ENCODE measurements around the gene SLC24A1. TPM values are rescaled to one million over a fixed set of nuclear protein-coding genes. Genes with fewer than 3 reads are reported as not detected.

Gene SLC24A1
- total and polyA plus RNA-seq, 10 of the 15 experiments (the other 5 are each of a cell fraction or from before 2014, with no cell fraction given): 1.4 to 5.8 (median 3.3) TPM

DNA sequence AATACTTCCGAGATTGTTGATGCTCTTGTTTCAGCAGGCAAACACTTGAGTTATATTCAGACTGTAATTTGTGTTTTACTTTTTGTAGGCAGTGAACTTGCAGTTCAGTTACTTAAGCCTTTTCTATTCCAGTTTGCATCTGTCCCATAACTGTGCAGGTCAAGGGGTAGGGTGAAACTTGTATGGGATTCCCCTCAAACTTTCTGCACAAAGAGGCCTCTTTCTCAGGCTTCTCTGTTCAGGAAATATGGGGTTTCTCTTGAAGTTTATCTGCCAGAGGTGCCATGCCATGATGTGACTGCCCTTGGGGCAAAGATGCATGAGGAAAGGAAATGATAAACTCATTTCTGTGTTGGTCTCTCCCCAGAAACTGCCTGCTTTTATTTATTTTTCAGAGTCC, 66.7 kb downstream of the SLC24A1 start:
- ATAC-seq (peak; percentile 76), FAIRE-seq (no peak), DNase-seq (ENCODE audit: low read depth, low spot score) (peak; percentile 32)
- Histone ChIP-seq H3K79me2 (ENCODE audit: control insufficient read depth, insufficient read depth, low read length) (no peaks in the 10 kb centered on the region), H3K9ac (ENCODE audit: control insufficient read depth, insufficient read depth, low read length) (no peak overlapping the region; the same call in 1 of the 2 replicates), H3K36me3 (ENCODE audit: control insufficient read depth in 2 of 2, insufficient read depth in 2 of 2, low read length in 1 of 2) (peaks cover 2 to 31% of the 10 kb centered on the region in 2 experiments; a peak in 3 of 4 replicates), H3K27me3 (replicated peaks in 1 of 2; ENCODE audit: control insufficient read depth in 2 of 2, insufficient read depth in 2 of 2, low read length in 1 of 2) (no peaks in the 10 kb centered on the region), H3K4me3 (no peak overlapping the region), H4K20me1 (ENCODE audit: control insufficient read depth, insufficient read depth) (no peaks in the 10 kb centered on the region), H3K27ac (ENCODE audit: control insufficient read depth, insufficient read depth) (peak overlapping the region; percentile 18; the same call in 1 of the 2 replicates), H3K4me2 (ENCODE audit: control insufficient read depth, insufficient read depth) (no peak overlapping the region), H2AFZ (ENCODE audit: control insufficient read depth, low read depth, low read length) (no peak overlapping the region), H3K9me3 (replicated peaks; ENCODE audit: control insufficient read depth, insufficient read depth, low read length) (peaks cover 8% of the 10 kb centered on the region), H3K4me1 (ENCODE audit: control insufficient read depth, insufficient read depth, low read length) (peaks cover 19% of the 10 kb centered on the region)
- WGBS (ENCODE audit: insufficient coverage, insufficient replicate concordance, low lambda C conversion rate, missing lambda C conversion rate): 91% methylated on average over 1 of the region's 1 CpG
- RAD21 ChIA-PET (ENCODE audit: unreplicated experiment): interaction anchor here (0.6 kb wide), 1 partner anchor 41 kb away, joined by 4 read pairs; no protein-coding TSS in a partner anchor
- CTCF ChIA-PET: interaction anchor here (0.6 to 3.2 kb wide), 2 partner anchors 34 to 49 kb away, joined by 3 to 11 read pairs; no protein-coding TSS in a partner anchor
- BruUV-seq (replicated peaks): no TSS peak
- intact Hi-C loops (cut with micrococcal nuclease; ENCODE audit: unreplicated experiment): no loop called here
- in situ Hi-C loops (cut with MboI): no loop called here
- SMC1A ChIA-PET (ENCODE audit: uncharacterized antibody, unreplicated experiment): interaction anchor here (0.9 kb wide), 1 partner anchor 10 kb away, joined by 3 read pairs; no protein-coding TSS in a partner anchor
- POLR2A ChIA-PET: no interaction called here
- TF ChIP-seq STAT3 (IDR thresholded peaks at IDR 0.05; ENCODE audit: low read depth, low read length) (no peak), KDM1A (IDR thresholded peaks at IDR 0.05; ENCODE audit: borderline replicate concordance) (no peak), SIX5 (IDR thresholded peaks at IDR 0.05; ENCODE audit: low read depth, low read length, severe bottlenecking) (no peak), HDAC2 (IDR thresholded peaks at IDR 0.05) (no peak), CBX3 (IDR thresholded peaks at IDR 0.05; ENCODE audit: borderline replicate concordance, low read depth) (no peak), MXI1 (IDR thresholded peaks at IDR 0.05; ENCODE audit: low read depth, low read length) (no peak), POLR2AphosphoS2 (IDR thresholded peaks at IDR 0.05; ENCODE audit: low read depth, low read length) (no peak), STAT1 (conservative IDR thresholded peaks at IDR 0.05) (no peak), POU2F2 (IDR thresholded peaks at IDR 0.05; ENCODE audit: borderline replicate concordance, low read depth, low read length) (no peak), SMAD5 (IDR thresholded peaks at IDR 0.05; ENCODE audit: low read depth) (no peak)
- TF ChIP-seq, protein P1, sequence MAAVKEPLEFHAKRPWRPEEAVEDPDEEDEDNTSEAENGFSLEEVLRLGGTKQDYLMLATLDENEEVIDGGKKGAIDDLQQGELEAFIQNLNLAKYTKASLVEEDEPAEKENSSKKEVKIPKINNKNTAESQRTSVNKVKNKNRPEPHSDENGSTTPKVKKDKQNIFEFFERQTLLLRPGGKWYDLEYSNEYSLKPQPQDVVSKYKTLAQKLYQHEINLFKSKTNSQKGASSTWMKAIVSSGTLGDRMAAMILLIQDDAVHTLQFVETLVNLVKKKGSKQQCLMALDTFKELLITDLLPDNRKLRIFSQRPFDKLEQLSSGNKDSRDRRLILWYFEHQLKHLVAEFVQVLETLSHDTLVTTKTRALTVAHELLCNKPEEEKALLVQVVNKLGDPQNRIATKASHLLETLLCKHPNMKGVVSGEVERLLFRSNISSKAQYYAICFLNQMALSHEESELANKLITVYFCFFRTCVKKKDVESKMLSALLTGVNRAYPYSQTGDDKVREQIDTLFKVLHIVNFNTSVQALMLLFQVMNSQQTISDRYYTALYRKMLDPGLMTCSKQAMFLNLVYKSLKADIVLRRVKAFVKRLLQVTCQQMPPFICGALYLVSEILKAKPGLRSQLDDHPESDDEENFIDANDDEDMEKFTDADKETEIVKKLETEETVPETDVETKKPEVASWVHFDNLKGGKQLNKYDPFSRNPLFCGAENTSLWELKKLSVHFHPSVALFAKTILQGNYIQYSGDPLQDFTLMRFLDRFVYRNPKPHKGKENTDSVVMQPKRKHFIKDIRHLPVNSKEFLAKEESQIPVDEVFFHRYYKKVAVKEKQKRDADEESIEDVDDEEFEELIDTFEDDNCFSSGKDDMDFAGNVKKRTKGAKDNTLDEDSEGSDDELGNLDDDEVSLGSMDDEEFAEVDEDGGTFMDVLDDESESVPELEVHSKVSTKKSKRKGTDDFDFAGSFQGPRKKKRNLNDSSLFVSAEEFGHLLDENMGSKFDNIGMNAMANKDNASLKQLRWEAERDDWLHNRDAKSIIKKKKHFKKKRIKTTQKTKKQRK (IDR thresholded peaks at IDR 0.05; ENCODE audit: low read depth, low read length): no peak
- TF ChIP-seq, protein P2, sequence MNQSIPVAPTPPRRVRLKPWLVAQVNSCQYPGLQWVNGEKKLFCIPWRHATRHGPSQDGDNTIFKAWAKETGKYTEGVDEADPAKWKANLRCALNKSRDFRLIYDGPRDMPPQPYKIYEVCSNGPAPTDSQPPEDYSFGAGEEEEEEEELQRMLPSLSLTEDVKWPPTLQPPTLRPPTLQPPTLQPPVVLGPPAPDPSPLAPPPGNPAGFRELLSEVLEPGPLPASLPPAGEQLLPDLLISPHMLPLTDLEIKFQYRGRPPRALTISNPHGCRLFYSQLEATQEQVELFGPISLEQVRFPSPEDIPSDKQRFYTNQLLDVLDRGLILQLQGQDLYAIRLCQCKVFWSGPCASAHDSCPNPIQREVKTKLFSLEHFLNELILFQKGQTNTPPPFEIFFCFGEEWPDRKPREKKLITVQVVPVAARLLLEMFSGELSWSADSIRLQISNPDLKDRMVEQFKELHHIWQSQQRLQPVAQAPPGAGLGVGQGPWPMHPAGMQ (IDR thresholded peaks at IDR 0.05; ENCODE audit: borderline replicate concordance): no peak
- TF ChIP-seq, protein P3, sequence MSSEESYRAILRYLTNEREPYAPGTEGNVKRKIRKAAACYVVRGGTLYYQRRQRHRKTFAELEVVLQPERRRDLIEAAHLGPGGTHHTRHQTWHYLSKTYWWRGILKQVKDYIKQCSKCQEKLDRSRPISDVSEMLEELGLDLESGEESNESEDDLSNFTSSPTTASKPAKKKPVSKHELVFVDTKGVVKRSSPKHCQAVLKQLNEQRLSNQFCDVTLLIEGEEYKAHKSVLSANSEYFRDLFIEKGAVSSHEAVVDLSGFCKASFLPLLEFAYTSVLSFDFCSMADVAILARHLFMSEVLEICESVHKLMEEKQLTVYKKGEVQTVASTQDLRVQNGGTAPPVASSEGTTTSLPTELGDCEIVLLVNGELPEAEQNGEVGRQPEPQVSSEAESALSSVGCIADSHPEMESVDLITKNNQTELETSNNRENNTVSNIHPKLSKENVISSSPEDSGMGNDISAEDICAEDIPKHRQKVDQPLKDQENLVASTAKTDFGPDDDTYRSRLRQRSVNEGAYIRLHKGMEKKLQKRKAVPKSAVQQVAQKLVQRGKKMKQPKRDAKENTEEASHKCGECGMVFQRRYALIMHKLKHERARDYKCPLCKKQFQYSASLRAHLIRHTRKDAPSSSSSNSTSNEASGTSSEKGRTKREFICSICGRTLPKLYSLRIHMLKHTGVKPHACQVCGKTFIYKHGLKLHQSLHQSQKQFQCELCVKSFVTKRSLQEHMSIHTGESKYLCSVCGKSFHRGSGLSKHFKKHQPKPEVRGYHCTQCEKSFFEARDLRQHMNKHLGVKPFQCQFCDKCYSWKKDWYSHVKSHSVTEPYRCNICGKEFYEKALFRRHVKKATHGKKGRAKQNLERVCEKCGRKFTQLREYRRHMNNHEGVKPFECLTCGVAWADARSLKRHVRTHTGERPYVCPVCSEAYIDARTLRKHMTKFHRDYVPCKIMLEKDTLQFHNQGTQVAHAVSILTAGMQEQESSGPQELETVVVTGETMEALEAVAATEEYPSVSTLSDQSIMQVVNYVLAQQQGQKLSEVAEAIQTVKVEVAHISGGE (CRISPR knock-in tag; IDR thresholded peaks at IDR 0.05): no peak
- TF ChIP-seq, protein P4, sequence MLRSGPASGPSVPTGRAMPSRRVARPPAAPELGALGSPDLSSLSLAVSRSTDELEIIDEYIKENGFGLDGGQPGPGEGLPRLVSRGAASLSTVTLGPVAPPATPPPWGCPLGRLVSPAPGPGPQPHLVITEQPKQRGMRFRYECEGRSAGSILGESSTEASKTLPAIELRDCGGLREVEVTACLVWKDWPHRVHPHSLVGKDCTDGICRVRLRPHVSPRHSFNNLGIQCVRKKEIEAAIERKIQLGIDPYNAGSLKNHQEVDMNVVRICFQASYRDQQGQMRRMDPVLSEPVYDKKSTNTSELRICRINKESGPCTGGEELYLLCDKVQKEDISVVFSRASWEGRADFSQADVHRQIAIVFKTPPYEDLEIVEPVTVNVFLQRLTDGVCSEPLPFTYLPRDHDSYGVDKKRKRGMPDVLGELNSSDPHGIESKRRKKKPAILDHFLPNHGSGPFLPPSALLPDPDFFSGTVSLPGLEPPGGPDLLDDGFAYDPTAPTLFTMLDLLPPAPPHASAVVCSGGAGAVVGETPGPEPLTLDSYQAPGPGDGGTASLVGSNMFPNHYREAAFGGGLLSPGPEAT (IDR thresholded peaks at IDR 0.05; ENCODE audit: low read depth): no peak
